GM08714 (cell line): ENCODE data around the gene SLC22A31.

Source experiments
- H3K4me3 ChIP-seq: fragments of 200-500 bp; sonication (Bioruptor generic); 2 replicates; pipeline ENCODE4 v1.5.1; 2014; ENCODE audit warnings: mild to moderate bottlenecking, low read length, inconsistent platforms
- ZNF274 ChIP-seq: IDR thresholded peaks from 2 replicates; pipeline ENCODE4 v1.6.1; 2012; ENCODE audit warnings: mild to moderate bottlenecking, low read depth, low read length

Gene SLC22A31

GRCh38 chr16:89149386-89149785 is 51.0 kb downstream of the SLC22A31 start:
- TF ChIP-seq ZNF274: no peak
- no peak overlapping the region for H3K4me3 ChIP-seq

- no peak overlapping the region for H3K4me3 ChIP-seq
Measured at GRCh38 chr16:89147085-89147817, 53.1 kb downstream of the SLC22A31 start.

GRCh38 chr16:89146211-89147005 is 53.9 kb downstream of the SLC22A31 start:
- TF ChIP-seq ZNF274: no peak

More at GRCh38 chr16:89147085-89147817, 53.1 kb downstream of the SLC22A31 start:
- TF ChIP-seq ZNF274: no peak

More at GRCh38 chr16:89146211-89147005, 53.9 kb downstream of the SLC22A31 start:
- no peak overlapping the region for H3K4me3 ChIP-seq
